Activated T-cell treated with anti-CD3 and anti-CD28 coated beads, Interleukin-2, amount 50 U/mL, for 4 hours (primary cell): Measurements from ENCODE around the gene UCN. TPM values are rescaled to one million over a fixed set of nuclear protein-coding genes. Genes with fewer than 3 reads are reported as not detected.
"Not testable (repeated sequence)": the region's sequence is repeated elsewhere in the genome, so short reads cannot be mapped to it uniquely, and the experiment has no call there.

ENCODE experiments used
- ATAC-seq, 2 donors: fragments of 200-7000 bp; cut with Tn5 transposase; one replicate each; pipeline ENCODE4 v1.10.0; 2021
- DNase-seq: peaks from one replicate; pipeline ENCODE4 v3.0.0-alpha.2; 2020
- H3K27me3 Mint-ChIP-seq: one replicate; pipeline ENCODE4 v1.8.0; 2021; ENCODE audit warnings: low read depth, mixed read lengths
- H3K36me3 Mint-ChIP-seq: one replicate; pipeline ENCODE4 v1.8.0; 2022; ENCODE audit warnings: mixed read lengths; ENCODE audit not compliant: insufficient read depth
- H3K4me1 Mint-ChIP-seq: one replicate; pipeline ENCODE4 v1.8.0; 2021; ENCODE audit warnings: low read depth, mixed read lengths
- H3K4me3 Mint-ChIP-seq: one replicate; pipeline ENCODE4 v1.8.0; 2021; ENCODE audit warnings: mild to moderate bottlenecking, moderate library complexity, mixed read lengths
- H3K9me3 Mint-ChIP-seq: one replicate; pipeline ENCODE4 v1.8.0; 2021; ENCODE audit warnings: mixed read lengths
- total RNA-seq, 3 donors: library from RNA; stranded (reverse); gene quantifications; one replicate each; pipeline ENCODE4 v1.2.1, GENCODE V29; 2021

The UCN gene
- total RNA-seq, 3 donors from 2014 or later, result 0.71 to 1.1 (median 0.78) TPM

GRCh38 chr2:27282892-27283291 is 25.4 kb downstream of the UCN start:
- peaks cover 1% of the 10 kb centered on the region for H3K4me1 Mint-ChIP-seq
- ATAC-seq (no peak), DNase-seq (no peak)
- no peaks in the 10 kb centered on the region for H3K9me3 Mint-ChIP-seq
- H3K36me3 Mint-ChIP-seq, result no peaks in the 10 kb centered on the region
- peaks cover 21% of the 10 kb centered on the region for H3K27me3 Mint-ChIP-seq
- H3K4me3 Mint-ChIP-seq, result no peak overlapping the region

GRCh38 chr2:27281855-27282559 is 26.2 kb downstream of the UCN start, which contains the start of gene TRIM54:
TRIM54 (plus strand) TSS chr2:27282429; CDS start chr2:27282732, 303 bp downstream.
- H3K27me3 Mint-ChIP-seq, result peaks cover 21% of the 10 kb centered on the region
- no peak within 1 kb of the TSS for H3K4me3 Mint-ChIP-seq
- no peak for ATAC-seq

GRCh38 chr2:27281442-27281841 is 26.8 kb downstream of the UCN start:
- Mint-ChIP-seq H3K4me3 (no peak overlapping the region), H3K36me3 (no peaks in the 10 kb centered on the region), H3K9me3 (no peaks in the 10 kb centered on the region), H3K4me1 (peaks cover 1% of the 10 kb centered on the region), H3K27me3 (peaks cover 21% of the 10 kb centered on the region)
- no peak for DNase-seq
- ATAC-seq, result no peak

More at GRCh38 chr2:27281855-27282559, 26.2 kb downstream of the UCN start, which contains the start of gene TRIM54:
- DNase-seq, result no peak
- H3K36me3 Mint-ChIP-seq, result no peaks in the 10 kb centered on the region
- H3K4me1 Mint-ChIP-seq, result peaks cover 1% of the 10 kb centered on the region
- H3K9me3 Mint-ChIP-seq, result no peaks in the 10 kb centered on the region

GRCh38 chr2:27280826-27281225 is 27.4 kb downstream of the UCN start:
- Mint-ChIP-seq H3K4me3 (no peak overlapping the region), H3K4me1 (peaks cover 1% of the 10 kb centered on the region), H3K27me3 (peaks cover 21% of the 10 kb centered on the region), H3K9me3 (no peaks in the 10 kb centered on the region), H3K36me3 (no peaks in the 10 kb centered on the region)
- ATAC-seq (no peak), DNase-seq (no peak)

- H3K4me3 Mint-ChIP-seq, result no peak overlapping the region
- H3K27me3 Mint-ChIP-seq, result peaks cover 21% of the 10 kb centered on the region
- no peaks in the 10 kb centered on the region for H3K36me3 Mint-ChIP-seq
- peaks cover 1% of the 10 kb centered on the region for H3K4me1 Mint-ChIP-seq
- DNase-seq (no peak), ATAC-seq (no peak)
- H3K9me3 Mint-ChIP-seq, result no peaks in the 10 kb centered on the region
These were observed 30.2 kb downstream of the UCN start for GRCh38 chr2:27278010-27278409.

GRCh38 chr2:27275211-27276150 is 32.8 kb downstream of the UCN start, which contains the start of gene DNAJC5G:
DNAJC5G (plus strand) TSS chr2:27275433; CDS start chr2:27276729, 1,296 bp downstream.
- no peaks in the 10 kb centered on the region for H3K9me3 Mint-ChIP-seq
- H3K36me3 Mint-ChIP-seq, result no peaks in the 10 kb centered on the region
- ATAC-seq, result no peak
- no peak within 1 kb of the TSS for H3K4me3 Mint-ChIP-seq
- H3K4me1 Mint-ChIP-seq, result peaks cover 1% of the 10 kb centered on the region
- DNase-seq, result no peak
- H3K27me3 Mint-ChIP-seq, result peaks cover 8% of the 10 kb centered on the region

- ATAC-seq, H3K9me3 Mint-ChIP-seq, H3K4me3 Mint-ChIP-seq, H3K36me3 Mint-ChIP-seq, DNase-seq, H3K4me1 Mint-ChIP-seq: not testable (repeated sequence)
- H3K27me3 Mint-ChIP-seq, result peaks cover 12% of the 10 kb centered on the region
These were observed 35.4 kb downstream of the UCN start for GRCh38 chr2:27272537-27273522.

- Mint-ChIP-seq H3K9me3 (no peaks in the 10 kb centered on the region), H3K36me3 (no peaks in the 10 kb centered on the region), H3K4me3 (no peak overlapping the region), H3K27me3 (peaks cover 12% of the 10 kb centered on the region), H3K4me1 (no peaks in the 10 kb centered on the region)
- DNase-seq, result no peak
- no peak for ATAC-seq
These were observed 36.5 kb downstream of the UCN start for GRCh38 chr2:27271631-27272340.

GRCh38 chr2:27270670-27271069 is 37.6 kb downstream of the UCN start:
- no peak for ATAC-seq
- Mint-ChIP-seq H3K36me3 (no peaks in the 10 kb centered on the region), H3K4me1 (peaks cover under 1% of the 10 kb centered on the region), H3K4me3 (no peak overlapping the region), H3K27me3 (peaks cover 13% of the 10 kb centered on the region), H3K9me3 (no peaks in the 10 kb centered on the region)
- DNase-seq, result no peak

GRCh38 chr2:27270131-27270530 is 38.1 kb downstream of the UCN start:
- Mint-ChIP-seq H3K4me3 (no peak overlapping the region), H3K9me3 (no peaks in the 10 kb centered on the region), H3K36me3 (no peaks in the 10 kb centered on the region), H3K4me1 (peaks cover 5% of the 10 kb centered on the region), H3K27me3 (peaks cover 18% of the 10 kb centered on the region)
- DNase-seq (no peak), ATAC-seq (no peak)

GRCh38 chr2:27268296-27268695 is 39.9 kb downstream of the UCN start:
- H3K9me3 Mint-ChIP-seq, DNase-seq, H3K36me3 Mint-ChIP-seq, H3K4me3 Mint-ChIP-seq, ATAC-seq: not testable (repeated sequence)
- peaks cover 32% of the 10 kb centered on the region for H3K27me3 Mint-ChIP-seq
- peaks cover 17% of the 10 kb centered on the region for H3K4me1 Mint-ChIP-seq

GRCh38 chr2:27265536-27265870 is 42.7 kb downstream of the UCN start:
- DNase-seq (no peak), ATAC-seq (no peak)
- Mint-ChIP-seq H3K4me3 (no peak overlapping the region), H3K27me3 (peaks cover 45% of the 10 kb centered on the region), H3K4me1 (peaks cover 33% of the 10 kb centered on the region), H3K9me3 (no peaks in the 10 kb centered on the region), H3K36me3 (no peaks in the 10 kb centered on the region)

GRCh38 chr2:27264753-27265535 is 43.3 kb downstream of the UCN start:
- Mint-ChIP-seq H3K4me3 (peak overlapping the region; percentile 70), H3K27me3 (peaks cover 48% of the 10 kb centered on the region), H3K36me3 (no peaks in the 10 kb centered on the region), H3K9me3 (no peaks in the 10 kb centered on the region), H3K4me1 (peaks cover 33% of the 10 kb centered on the region)
- DNase-seq, result peak; percentile 61
- ATAC-seq, result peak; percentile 64 to 70
